Loucy (cell line): ENCODE measurements around the gene NDUFAF5.

ENCODE experiments used
- H2AFZ ChIP-seq: fragments of 200-600 bp; sonication (generic); 2 replicates; pipeline ENCODE4 v1.6.0; 2016; ENCODE audit warnings: antibody characterized with exemption, mild to moderate bottlenecking, low read length, moderate library complexity
- H3F3A ChIP-seq: fragments of 200-600 bp; 2 replicates; pipeline ENCODE4 v1.6.0; 2016; ENCODE audit warnings: antibody characterized with exemption, low read depth, mild to moderate bottlenecking
- H3K27me3 ChIP-seq: fragments of 200-600 bp; sonication (generic); 2 replicates; pipeline ENCODE4 v1.6.1; 2014; ENCODE audit warnings: low read length, mild to moderate bottlenecking; ENCODE audit not compliant: insufficient read depth, poor library complexity, severe bottlenecking
- H3K36me3 ChIP-seq: fragments of 200-600 bp; sonication (generic); 2 replicates; pipeline ENCODE4 v1.6.1; 2016; ENCODE audit warnings: low read length; ENCODE audit not compliant: insufficient read depth
- H3K4me1 ChIP-seq: fragments of 200-600 bp; sonication (generic); 2 replicates; pipeline ENCODE4 v1.5.1; 2014; ENCODE audit warnings: low read length, mild to moderate bottlenecking; ENCODE audit not compliant: insufficient read depth, poor library complexity, severe bottlenecking
- H3K4me2 ChIP-seq: fragments of 200-600 bp; sonication (generic); 2 replicates; pipeline ENCODE4 v1.6.0; 2014; ENCODE audit warnings: antibody characterized with exemption, low read length, low read depth, mild to moderate bottlenecking; ENCODE audit not compliant: poor library complexity, severe bottlenecking
- H3K4me3 ChIP-seq: fragments of 200-600 bp; sonication (generic); 2 replicates; pipeline ENCODE4 v1.5.1; 2014; ENCODE audit warnings: low read length, mild to moderate bottlenecking, mixed read lengths; ENCODE audit not compliant: poor library complexity, severe bottlenecking
- H3K79me2 ChIP-seq: fragments of 200-600 bp; sonication (generic); 2 replicates; pipeline ENCODE4 v1.6.1; 2014; ENCODE audit warnings: low read length; ENCODE audit not compliant: insufficient read depth
- H3K9ac ChIP-seq: fragments of 200-600 bp; sonication (generic); 2 replicates; pipeline ENCODE4 v1.6.0; 2014; ENCODE audit warnings: mild to moderate bottlenecking, low read depth, low read length, moderate library complexity; ENCODE audit not compliant: poor library complexity, severe bottlenecking
- H3K9me2 ChIP-seq: fragments of 200-600 bp; sonication (generic); replicated peaks from 2 replicates; pipeline ENCODE4 v1.6.1; 2016; ENCODE audit warnings: low read depth, low read length, mixed read lengths
- H3K9me3 ChIP-seq: fragments of 200-600 bp; sonication (generic); 2 replicates; pipeline ENCODE4 v1.6.1; 2014; ENCODE audit warnings: mild to moderate bottlenecking, antibody characterized with exemption, low read length, low read depth; ENCODE audit not compliant: insufficient read depth
- H4K20me1 ChIP-seq: fragments of 200-600 bp; sonication (generic); 2 replicates; pipeline ENCODE4 v1.6.0; 2014; ENCODE audit warnings: antibody characterized with exemption, low read length, mild to moderate bottlenecking; ENCODE audit not compliant: insufficient read depth, poor library complexity, severe bottlenecking
- EZH2phosphoT487 ChIP-seq: fragments of 200-600 bp; IDR thresholded peaks from 2 replicates; pipeline ENCODE4 v1.6.1; 2018; ENCODE audit warnings: antibody characterized with exemption, mild to moderate bottlenecking, moderate library complexity, borderline replicate concordance
- TF ChIP-seq, protein P1 (sequence below): fragments of 200-600 bp; sonication (generic); conservative IDR thresholded peaks from 2 replicates; pipeline ENCODE4 v1.5.1; 2014; ENCODE audit warnings: mild to moderate bottlenecking, antibody characterized with exemption, low read length

The NDUFAF5 gene

DNA sequence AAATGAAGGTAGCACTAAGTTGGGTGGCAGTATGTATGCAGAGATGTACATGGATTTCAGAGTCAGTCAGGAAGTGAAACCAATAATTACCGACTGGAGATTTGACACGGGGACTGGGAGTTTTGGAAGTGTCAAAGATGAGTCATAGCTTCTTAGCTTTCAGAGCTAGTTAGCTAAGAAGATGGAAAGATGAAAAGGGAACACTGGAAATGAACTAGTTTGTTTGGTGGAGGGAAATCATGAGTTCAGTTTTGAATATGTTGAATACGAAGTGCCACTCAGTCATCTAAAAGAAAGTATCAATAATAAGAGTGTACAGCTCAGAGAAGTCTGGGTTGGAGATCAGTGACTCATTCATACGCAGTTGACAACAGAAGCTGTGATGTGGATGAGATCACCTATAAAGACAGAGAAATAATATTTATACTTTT, 7.6 kb upstream of the NDUFAF5 start:
- peak overlapping the region; percentile 56 for H3K4me2 ChIP-seq
- H3K4me1 ChIP-seq, result peaks cover 23% of the 10 kb centered on the region
- H3K4me3 ChIP-seq, result no peak overlapping the region
- no peaks in the 10 kb centered on the region for H3K9me2 ChIP-seq
- no peaks in the 10 kb centered on the region for H3K9me3 ChIP-seq
- H3K9ac ChIP-seq, result no peak overlapping the region
- peaks cover 17% of the 10 kb centered on the region for H3K79me2 ChIP-seq
- H3F3A ChIP-seq, result no peaks in the 10 kb centered on the region
- H4K20me1 ChIP-seq, result peaks cover 1% of the 10 kb centered on the region
- H3K36me3 ChIP-seq, result peaks cover 39% of the 10 kb centered on the region; the same call in 1 of the 2 replicates
- H2AFZ ChIP-seq, result no peak overlapping the region
- TF ChIP-seq, protein P1, sequence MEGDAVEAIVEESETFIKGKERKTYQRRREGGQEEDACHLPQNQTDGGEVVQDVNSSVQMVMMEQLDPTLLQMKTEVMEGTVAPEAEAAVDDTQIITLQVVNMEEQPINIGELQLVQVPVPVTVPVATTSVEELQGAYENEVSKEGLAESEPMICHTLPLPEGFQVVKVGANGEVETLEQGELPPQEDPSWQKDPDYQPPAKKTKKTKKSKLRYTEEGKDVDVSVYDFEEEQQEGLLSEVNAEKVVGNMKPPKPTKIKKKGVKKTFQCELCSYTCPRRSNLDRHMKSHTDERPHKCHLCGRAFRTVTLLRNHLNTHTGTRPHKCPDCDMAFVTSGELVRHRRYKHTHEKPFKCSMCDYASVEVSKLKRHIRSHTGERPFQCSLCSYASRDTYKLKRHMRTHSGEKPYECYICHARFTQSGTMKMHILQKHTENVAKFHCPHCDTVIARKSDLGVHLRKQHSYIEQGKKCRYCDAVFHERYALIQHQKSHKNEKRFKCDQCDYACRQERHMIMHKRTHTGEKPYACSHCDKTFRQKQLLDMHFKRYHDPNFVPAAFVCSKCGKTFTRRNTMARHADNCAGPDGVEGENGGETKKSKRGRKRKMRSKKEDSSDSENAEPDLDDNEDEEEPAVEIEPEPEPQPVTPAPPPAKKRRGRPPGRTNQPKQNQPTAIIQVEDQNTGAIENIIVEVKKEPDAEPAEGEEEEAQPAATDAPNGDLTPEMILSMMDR, result no peak
- no peak for TF ChIP-seq EZH2phosphoT487
- no peaks in the 10 kb centered on the region for H3K27me3 ChIP-seq

DNA sequence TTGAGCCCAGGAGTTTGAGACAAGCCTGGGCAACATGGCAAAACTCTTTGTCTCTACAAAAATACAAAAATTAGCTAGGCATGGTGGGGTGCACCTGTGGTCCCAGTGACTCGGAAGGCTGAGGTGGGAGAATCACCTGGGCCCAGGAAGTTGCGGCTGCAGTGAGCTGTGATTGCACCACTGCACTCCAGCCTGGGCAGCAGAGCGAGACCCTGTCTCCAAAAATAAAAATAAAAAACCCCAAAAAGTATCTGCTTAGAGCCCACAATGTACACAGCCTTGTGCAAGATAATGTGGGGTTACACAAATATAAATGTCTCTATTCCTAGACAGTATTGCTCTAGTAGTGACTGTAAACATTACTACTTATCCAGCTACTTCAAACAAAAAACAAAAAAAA, 6.0 kb upstream of the NDUFAF5 start:
- Histone ChIP-seq H3K4me1 (peaks cover 26% of the 10 kb centered on the region), H3K9ac (peak overlapping the region; percentile 33), H3K4me2 (peak overlapping the region; percentile 56), H3F3A (no peaks in the 10 kb centered on the region), H3K9me2 (no peaks in the 10 kb centered on the region), H3K9me3 (no peaks in the 10 kb centered on the region), H3K36me3 (peaks cover 31% of the 10 kb centered on the region; the same call in 1 of the 2 replicates), H3K27me3 (no peaks in the 10 kb centered on the region), H2AFZ (no peak overlapping the region), H3K4me3 (peak overlapping the region; percentile 45), H4K20me1 (peaks cover 4% of the 10 kb centered on the region), H3K79me2 (peaks cover 31% of the 10 kb centered on the region)
- TF ChIP-seq EZH2phosphoT487, result no peak
- TF ChIP-seq, protein P1, result no peak

DNA sequence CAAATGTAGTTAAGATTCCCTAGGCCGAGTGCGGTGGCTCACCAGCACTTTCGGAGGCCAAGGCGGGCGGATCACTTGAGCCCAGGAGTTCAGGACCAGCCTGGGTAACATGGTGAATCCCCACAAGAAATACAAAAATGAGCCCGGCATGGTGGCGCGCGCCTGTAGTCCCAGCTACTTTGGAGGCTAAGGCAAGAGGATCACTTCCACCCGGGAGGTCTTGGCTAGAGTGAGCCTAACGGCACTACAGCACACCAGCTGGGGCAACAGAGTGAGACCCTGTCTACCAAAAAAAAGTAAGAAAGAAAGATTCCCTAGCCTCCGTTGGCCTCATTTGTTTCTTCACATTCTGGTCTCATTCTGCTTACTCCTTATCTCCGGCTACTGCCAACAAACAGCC, 1.3 kb upstream of the NDUFAF5 start:
- Histone ChIP-seq H2AFZ (no peak overlapping the region), H4K20me1 (peaks cover 37% of the 10 kb centered on the region), H3K4me1 (peaks cover 46% of the 10 kb centered on the region), H3K9me3 (no peaks in the 10 kb centered on the region), H3K9ac (peak overlapping the region; percentile 87), H3K36me3 (no peaks in the 10 kb centered on the region; the same call in 1 of the 2 replicates), H3K9me2 (no peaks in the 10 kb centered on the region), H3K4me3 (peak overlapping the region; percentile 90), H3K4me2 (peak overlapping the region; percentile 84), H3K27me3 (no peaks in the 10 kb centered on the region), H3K79me2 (peaks cover 75% of the 10 kb centered on the region), H3F3A (no peaks in the 10 kb centered on the region)
- TF ChIP-seq EZH2phosphoT487, result no peak
- TF ChIP-seq, protein P1, result no peak
